Neural cell (in vitro differentiated cells): ENCODE results near the gene METTL15. TPM values are rescaled to one million over a fixed set of nuclear protein-coding genes. Genes with fewer than 3 reads are reported as not detected.

Source experiments
- H2AFZ ChIP-seq: fragments of 200-600, 300-800 bp; sonication (generic), shearing (Covaris generic); 2 replicates; pipeline ENCODE4 v1.6.0; 2014; ENCODE audit warnings: low read depth, mild to moderate bottlenecking, antibody characterized with exemption, low read length, moderate library complexity
- H3F3A ChIP-seq: fragments of 200-600 bp; shearing (Covaris generic); 2 replicates; pipeline ENCODE4 v1.6.1; 2016; ENCODE audit warnings: mild to moderate bottlenecking, moderate library complexity, mixed read lengths, antibody characterized with exemption, low read length; ENCODE audit not compliant: insufficient read depth, poor library complexity, severe bottlenecking
- H3K27ac ChIP-seq: fragments of 200-600, 300-800 bp; sonication (generic), shearing (Covaris generic); 2 replicates; pipeline ENCODE4 v1.5.1; 2014; ENCODE audit warnings: mild to moderate bottlenecking, low read length, moderate library complexity
- H3K27me3 ChIP-seq: fragments of 300-800, 200-600 bp; sonication (generic), shearing (Covaris generic); 2 replicates; pipeline ENCODE4 v1.6.0; 2014; ENCODE audit warnings: mild to moderate bottlenecking, low read depth, low read length, moderate library complexity; ENCODE audit not compliant: insufficient read depth
- H3K36me3 ChIP-seq: fragments of 300-800, 200-600 bp; sonication (generic), shearing (Covaris generic); 2 replicates; pipeline ENCODE4 v1.5.1; 2014; ENCODE audit warnings: mild to moderate bottlenecking, antibody characterized with exemption, low read length, moderate library complexity; ENCODE audit not compliant: insufficient read depth
- H3K4me2 ChIP-seq: fragments of 300-800, 200-600 bp; sonication (generic), shearing (Covaris generic); 2 replicates; pipeline ENCODE4 v1.6.0; 2014; ENCODE audit warnings: mild to moderate bottlenecking, low read length
- H3K4me3 ChIP-seq: fragments of 300-800, 200-600 bp; sonication (generic), shearing (Covaris generic); 2 replicates; pipeline ENCODE4 v1.5.1; 2014; ENCODE audit warnings: mild to moderate bottlenecking, low read length, moderate library complexity
- H3K79me2 ChIP-seq: fragments of 200-600 bp; shearing (Covaris generic); replicated peaks from 2 replicates; pipeline ENCODE4 v1.6.0; 2014; ENCODE audit warnings: mild to moderate bottlenecking, low read length, moderate library complexity; ENCODE audit not compliant: insufficient read depth
- H3K9ac ChIP-seq: fragments of 300-800, 200-600 bp; sonication (generic), shearing (Covaris generic); 2 replicates; pipeline ENCODE4 v1.6.1; 2016; ENCODE audit warnings: mild to moderate bottlenecking, low read length, mixed read lengths
- H3K9me2 ChIP-seq: fragments of 200-600 bp; shearing (Covaris generic); 2 replicates; pipeline ENCODE4 v1.6.1; 2016; ENCODE audit warnings: mild to moderate bottlenecking, low read length, mixed read lengths; ENCODE audit not compliant: insufficient read depth
- H3K9me3 ChIP-seq: fragments of 200-600, 300-800 bp; sonication (generic), shearing (Covaris generic); 2 replicates; pipeline ENCODE4 v1.6.1; 2016; ENCODE audit warnings: mild to moderate bottlenecking, mixed run types, low read length, moderate library complexity, mixed read lengths
- H4K20me1 ChIP-seq: fragments of 200-600 bp; shearing (Covaris generic); 2 replicates; pipeline ENCODE4 v1.6.1; 2016; ENCODE audit warnings: mild to moderate bottlenecking, mixed run types; ENCODE audit not compliant: insufficient read depth
- CTCF ChIP-seq: fragments of 450-650 bp; IDR thresholded peaks from 2 replicates; pipeline ENCODE4 v1.5.1; 2014; ENCODE audit warnings: antibody characterized with exemption, mild to moderate bottlenecking, moderate library complexity; ENCODE audit not compliant: poor library complexity, severe bottlenecking
- EP300 ChIP-seq: fragments of 450-650 bp; conservative IDR thresholded peaks from 2 replicates; pipeline ENCODE4 v1.6.1; 2014; ENCODE audit warnings: antibody characterized with exemption, mild to moderate bottlenecking, moderate library complexity; ENCODE audit not compliant: poor library complexity, severe bottlenecking
- EZH2 ChIP-seq: fragments of 200-600, 300-800 bp; shearing (Covaris generic), sonication (generic); IDR thresholded peaks from 2 replicates; pipeline ENCODE4 v1.6.1; 2014; ENCODE audit warnings: antibody characterized with exemption, low read length, borderline replicate concordance, mild to moderate bottlenecking; ENCODE audit not compliant: insufficient read depth, poor library complexity, severe bottlenecking
- MXI1 ChIP-seq: fragments of 450-650 bp; conservative IDR thresholded peaks from 2 replicates; pipeline ENCODE4 v1.6.1; 2014; ENCODE audit warnings: antibody characterized with exemption, mild to moderate bottlenecking; ENCODE audit not compliant: poor library complexity, severe bottlenecking
- POLR2AphosphoS5 ChIP-seq: IDR thresholded peaks from 2 replicates; pipeline ENCODE4 v1.6.1; 2012
- RAD21 ChIP-seq: fragments of 450-650 bp; conservative IDR thresholded peaks from 2 replicates; pipeline ENCODE4 v1.6.1; 2014; ENCODE audit warnings: antibody characterized with exemption, mild to moderate bottlenecking, moderate library complexity
- REST ChIP-seq: IDR thresholded peaks from 2 replicates; pipeline ENCODE4 v1.6.1; 2012; ENCODE audit warnings: borderline replicate concordance
- SMC3 ChIP-seq: fragments of 450-650 bp; conservative IDR thresholded peaks from 2 replicates; pipeline ENCODE4 v1.6.1; 2014; ENCODE audit warnings: antibody characterized with exemption, mild to moderate bottlenecking, moderate library complexity; ENCODE audit not compliant: poor library complexity
- TAF1 ChIP-seq: IDR thresholded peaks from 2 replicates; pipeline ENCODE4 v1.6.1; 2012; ENCODE audit warnings: low read depth
- polyA plus RNA-seq: library from polyadenylated mRNA; depleted of rRNA; stranded (reverse); fragments of >200 nt; gene quantifications from 2 replicates; pipeline ENCODE4 v1.2.3, GENCODE V29; 2014

Gene METTL15
- polyA plus RNA-seq, 1 donor from 2014 or later: 6.6 TPM

GRCh38 chr11:28338371-28338770 lies 230.2 kb downstream of the METTL15 start:
- no peak overlapping the region for H2AFZ ChIP-seq
- no peak overlapping the region for H3K9ac ChIP-seq
- H3K79me2 ChIP-seq: no peaks in the 10 kb centered on the region
- no peak overlapping the region for H3K4me2 ChIP-seq
- no peaks in the 10 kb centered on the region for H4K20me1 ChIP-seq
- no peak for TF ChIP-seq CTCF
- TF ChIP-seq MXI1: no peak
- TF ChIP-seq SMC3: no peak
- TF ChIP-seq REST: no peak
- no peak for TF ChIP-seq EZH2
- TF ChIP-seq EP300: no peak
- no peak for TF ChIP-seq TAF1
- TF ChIP-seq RAD21: no peak
- TF ChIP-seq POLR2AphosphoS5: no peak
- no peak overlapping the region for H3K4me3 ChIP-seq
- no peak overlapping the region for H3K27ac ChIP-seq
- H3K9me2 ChIP-seq: no peaks in the 10 kb centered on the region
- no peaks in the 10 kb centered on the region for H3K27me3 ChIP-seq
- no peaks in the 10 kb centered on the region for H3K36me3 ChIP-seq
- no peaks in the 10 kb centered on the region for H3K9me3 ChIP-seq
- no peaks in the 10 kb centered on the region for H3F3A ChIP-seq

- Histone ChIP-seq H3K79me2 (no peaks in the 10 kb centered on the region), H3K36me3 (no peaks in the 10 kb centered on the region), H3K27me3 (no peaks in the 10 kb centered on the region)
These were observed 231.3 kb downstream of the METTL15 start for GRCh38 chr11:28339488-28339887.

More at GRCh38 chr11:28339488-28339887, 231.3 kb downstream of the METTL15 start:
- no peaks in the 10 kb centered on the region for H4K20me1 ChIP-seq
- no peak overlapping the region for H2AFZ ChIP-seq
- no peaks in the 10 kb centered on the region for H3K9me3 ChIP-seq
- no peaks in the 10 kb centered on the region for H3K9me2 ChIP-seq
- TF ChIP-seq RAD21 (no peak), MXI1 (no peak), REST (no peak), CTCF (no peak), TAF1 (no peak), POLR2AphosphoS5 (no peak), EZH2 (no peak), SMC3 (no peak), EP300 (no peak)
- no peak overlapping the region for H3K9ac ChIP-seq
- H3K27ac ChIP-seq: no peak overlapping the region
- no peak overlapping the region for H3K4me3 ChIP-seq
- H3K4me2 ChIP-seq: no peak overlapping the region
- H3F3A ChIP-seq: no peaks in the 10 kb centered on the region
